SH-SY5Y (cell line): ENCODE data around the gene ABCA13.

Source experiments
- GATA2 ChIP-seq: IDR thresholded peaks from 2 replicates; pipeline ENCODE4 v1.6.1; 2011; ENCODE audit warnings: mild to moderate bottlenecking, low read depth, low read length
- GATA3 ChIP-seq: IDR thresholded peaks from 2 replicates; pipeline ENCODE4 v1.6.1; 2011; ENCODE audit warnings: low read depth, mild to moderate bottlenecking, low read length, moderate library complexity

- TF ChIP-seq GATA3 (no peak), GATA2 (no peak)
These were observed 466.1 kb downstream of the ABCA13 start for GRCh38 chr7:48637382-48637781.
